OCI-M2 (cell line): Measurements from ENCODE around the gene ST6GALNAC5.
"Not testable (repeated sequence)": the region's sequence is repeated elsewhere in the genome, so short reads cannot be mapped to it uniquely, and the experiment has no call there.

ENCODE experiments used
- DNase-seq: peaks from one replicate; lab custom pipeline; 2025; ENCODE audit not compliant: unreplicated experiment; lab: John Stamatoyannopoulos, UW

ST6GALNAC5 gene

GRCh38 chr1:76866566-76866965 is 714 bp upstream of the ST6GALNAC5 start:
- DNase-seq, result no peak

- no peak for DNase-seq
Observed at GRCh38 chr1:76868154-76868882, 1.0 kb downstream of the ST6GALNAC5 start.

- DNase-seq, result no peak
Observed at GRCh38 chr1:76868916-76869315, 1.6 kb downstream of the ST6GALNAC5 start.

- DNase-seq, result peak; percentile 45
Observed at GRCh38 chr1:76870037-76870436, 2.8 kb downstream of the ST6GALNAC5 start.

- no peak for DNase-seq
Observed at GRCh38 chr1:76871355-76871974, 4.2 kb downstream of the ST6GALNAC5 start.

- no peak for DNase-seq
Observed at GRCh38 chr1:76872944-76873343, 5.7 kb downstream of the ST6GALNAC5 start.

- DNase-seq, result no peak
Observed at GRCh38 chr1:76876655-76877395, 9.5 kb downstream of the ST6GALNAC5 start.

GRCh38 chr1:76879014-76879413 is 11.7 kb downstream of the ST6GALNAC5 start:
- DNase-seq, result not testable (repeated sequence)

GRCh38 chr1:76881762-76882161 is 14.5 kb downstream of the ST6GALNAC5 start:
- DNase-seq, result no peak

- DNase-seq, result no peak
Observed at GRCh38 chr1:76891931-76892622, 24.8 kb downstream of the ST6GALNAC5 start.

- no peak for DNase-seq
Observed at GRCh38 chr1:76892675-76893074, 25.4 kb downstream of the ST6GALNAC5 start.

- no peak for DNase-seq
Observed at GRCh38 chr1:76901158-76901767, 34.0 kb downstream of the ST6GALNAC5 start.

- no peak for DNase-seq
Observed at GRCh38 chr1:76905876-76906595, 38.8 kb downstream of the ST6GALNAC5 start.

- DNase-seq, result no peak
Observed at GRCh38 chr1:76909311-76909710, 42.0 kb downstream of the ST6GALNAC5 start.

- DNase-seq, result no peak
Observed at GRCh38 chr1:76919085-76919484, 51.8 kb downstream of the ST6GALNAC5 start.

- no peak for DNase-seq
Observed at GRCh38 chr1:76921590-76921989, 54.3 kb downstream of the ST6GALNAC5 start.

- no peak for DNase-seq
Observed at GRCh38 chr1:76925825-76926224, 58.5 kb downstream of the ST6GALNAC5 start.

GRCh38 chr1:76928522-76928921 is 61.2 kb downstream of the ST6GALNAC5 start:
- no peak for DNase-seq

- no peak for DNase-seq
Observed at GRCh38 chr1:76929136-76929535, 61.9 kb downstream of the ST6GALNAC5 start.
